HEK293T (cell line): ENCODE data around the gene HS1BP3.

Source experiments
- CTCF ChIA-PET: fragments of 350-600 bp; formaldehyde crosslinking; extraction: SDS; loops from one replicate; lab custom pipeline; 2021; ENCODE audit warnings: antibody characterized with exemption, inconsistent platforms; lab: Yijun Ruan, JAX
- POLR2A ChIA-PET: fragments of 350-600 bp; formaldehyde crosslinking; extraction: SDS; loops from one replicate; lab custom pipeline; 2020; ENCODE audit warnings: antibody characterized with exemption, inconsistent platforms; lab: Yijun Ruan, JAX
- DNase-seq: peaks from one replicate; pipeline ENCODE4 v3.0.0; 2012; ENCODE audit warnings: mixed read lengths; ENCODE audit errors: extremely low spot score
- ARNT ChIP-seq: fragments of 450-650 bp; IDR thresholded peaks from 2 replicates; pipeline ENCODE4 v1.6.1; 2017; ENCODE audit warnings: mild to moderate bottlenecking
- BHLHE40 ChIP-seq: fragments of 450-650 bp; IDR thresholded peaks from 2 replicates; pipeline ENCODE4 v1.6.1; 2016; ENCODE audit warnings: mild to moderate bottlenecking, moderate library complexity, borderline replicate concordance
- CTBP1 ChIP-seq: fragments of 450-650 bp; IDR thresholded peaks from 2 replicates; pipeline ENCODE4 v1.6.1; 2016; ENCODE audit warnings: borderline replicate concordance
- ELF4 ChIP-seq: fragments of 450-650 bp; IDR thresholded peaks from 2 replicates; pipeline ENCODE4 v1.6.1; 2017; ENCODE audit warnings: antibody characterized with exemption
- FOXA1 ChIP-seq: fragments of 450-650 bp; IDR thresholded peaks from 2 replicates; pipeline ENCODE4 v1.6.1; 2016; ENCODE audit warnings: mild to moderate bottlenecking
- FOXK2 ChIP-seq: fragments of 450-650 bp; IDR thresholded peaks from 2 replicates; pipeline ENCODE4 v1.6.1; 2016; ENCODE audit warnings: mild to moderate bottlenecking
- FOXM1 ChIP-seq: fragments of 450-650 bp; IDR thresholded peaks from 2 replicates; pipeline ENCODE4 v1.6.1; 2017; ENCODE audit warnings: mild to moderate bottlenecking, borderline replicate concordance
- HDGF ChIP-seq: fragments of 450-650 bp; IDR thresholded peaks from 2 replicates; pipeline ENCODE4 v1.6.1; 2017; ENCODE audit warnings: antibody characterized with exemption, borderline replicate concordance
- L3MBTL2 ChIP-seq: fragments of 450-650 bp; conservative IDR thresholded peaks from 2 replicates; pipeline ENCODE4 v1.6.1; 2016; ENCODE audit warnings: mild to moderate bottlenecking
- LEF1 ChIP-seq: fragments of 450-650 bp; IDR thresholded peaks from 2 replicates; pipeline ENCODE4 v1.6.1; 2017; ENCODE audit warnings: mild to moderate bottlenecking, borderline replicate concordance
- NFRKB ChIP-seq: fragments of 450-650 bp; IDR thresholded peaks from 2 replicates; pipeline ENCODE4 v1.6.1; 2016; ENCODE audit warnings: mild to moderate bottlenecking, moderate library complexity
- SP1 ChIP-seq: fragments of 450-650 bp; IDR thresholded peaks from 2 replicates; pipeline ENCODE4 v1.6.1; 2017
- SUZ12 ChIP-seq: fragments of 450-650 bp; IDR thresholded peaks from 2 replicates; pipeline ENCODE4 v1.6.1; 2016; ENCODE audit warnings: mild to moderate bottlenecking
- TARDBP ChIP-seq: fragments of 450-650 bp; IDR thresholded peaks from 2 replicates; pipeline ENCODE4 v1.6.1; 2016
- ZNF384 ChIP-seq: fragments of 450-650 bp; IDR thresholded peaks from 2 replicates; pipeline ENCODE4 v1.6.1; 2016
- TF ChIP-seq, protein P1 (sequence below): fragments of 450-650 bp; IDR thresholded peaks from 2 replicates; pipeline ENCODE4 v1.6.1; 2016

Gene HS1BP3

GRCh38 chr2:20666005-20666303 is 15.1 kb upstream of the HS1BP3 start:
- ChIA-PET CTCF (interaction anchor here (2.4 kb wide), 1 partner anchor 11 kb away, joined by 14 read pairs; no protein-coding TSS in a partner anchor), POLR2A (interaction anchor here (1.1 kb wide), 1 partner anchor 157 kb away, joined by 3 read pairs; the partner anchor contains the start of gene LDAH)
- TF ChIP-seq FOXM1, result no peak
- no peak for DNase-seq

- CTCF ChIA-PET, result interaction anchor here (2.2 to 2.4 kb wide), 2 partner anchors 11 to 12 kb away, joined by 7 to 14 read pairs; no protein-coding TSS in a partner anchor
- POLR2A ChIA-PET, result interaction anchor here (1.1 kb wide), 1 partner anchor 157 kb away, joined by 3 read pairs; the partner anchor contains the start of gene LDAH
- no peak for DNase-seq
- TF ChIP-seq LEF1, result no peak
- TF ChIP-seq L3MBTL2, result no peak
- TF ChIP-seq SUZ12, result no peak
- no peak for TF ChIP-seq ZNF384
- no peak for TF ChIP-seq FOXK2
- TF ChIP-seq HDGF, result no peak
- TF ChIP-seq CTBP1, result no peak
- TF ChIP-seq FOXM1, result no peak
These were observed 14.5 kb upstream of the HS1BP3 start for GRCh38 chr2:20665243-20666004.

- DNase-seq, result no peak
- ChIA-PET POLR2A (no interaction called here), CTCF (interaction anchor here (2.2 kb wide), 1 partner anchor 13 kb away, joined by 7 read pairs; no protein-coding TSS in a partner anchor)
- TF ChIP-seq FOXK2 (no peak), TARDBP (no peak), HDGF (no peak), NFRKB (no peak), SP1 (no peak), FOXA1 (no peak), LEF1 (no peak), BHLHE40 (no peak), CTBP1 (no peak), ZNF384 (no peak), ARNT (no peak), L3MBTL2 (no peak), FOXM1 (no peak), ELF4 (no peak), SUZ12 (no peak)
- TF ChIP-seq, protein P1, sequence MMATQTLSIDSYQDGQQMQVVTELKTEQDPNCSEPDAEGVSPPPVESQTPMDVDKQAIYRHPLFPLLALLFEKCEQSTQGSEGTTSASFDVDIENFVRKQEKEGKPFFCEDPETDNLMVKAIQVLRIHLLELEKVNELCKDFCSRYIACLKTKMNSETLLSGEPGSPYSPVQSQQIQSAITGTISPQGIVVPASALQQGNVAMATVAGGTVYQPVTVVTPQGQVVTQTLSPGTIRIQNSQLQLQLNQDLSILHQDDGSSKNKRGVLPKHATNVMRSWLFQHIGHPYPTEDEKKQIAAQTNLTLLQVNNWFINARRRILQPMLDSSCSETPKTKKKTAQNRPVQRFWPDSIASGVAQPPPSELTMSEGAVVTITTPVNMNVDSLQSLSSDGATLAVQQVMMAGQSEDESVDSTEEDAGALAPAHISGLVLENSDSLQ, result no peak
These were observed 13.7 kb upstream of the HS1BP3 start for GRCh38 chr2:20664431-20665242.

GRCh38 chr2:20664071-20664390 is 13.1 kb upstream of the HS1BP3 start:
- ChIA-PET POLR2A (interaction anchor here (1.0 kb wide), 1 partner anchor 159 kb away, joined by 4 read pairs; the partner anchor contains the start of gene LDAH), CTCF (interaction anchor here (2.2 to 3.5 kb wide), 2 partner anchors 14 to 299 kb away, joined by 7 to 32 read pairs; no protein-coding TSS in a partner anchor)
- TF ChIP-seq ARNT, result no peak
- no peak for TF ChIP-seq FOXA1
- TF ChIP-seq SP1, result no peak
- TF ChIP-seq FOXM1, result no peak
- no peak for TF ChIP-seq LEF1
- TF ChIP-seq FOXK2, result no peak
- TF ChIP-seq, protein P1, result no peak
- no peak for TF ChIP-seq TARDBP
- no peak for TF ChIP-seq ELF4
- TF ChIP-seq BHLHE40, result no peak
- TF ChIP-seq L3MBTL2, result no peak
- no peak for TF ChIP-seq ZNF384
- TF ChIP-seq HDGF, result no peak
- TF ChIP-seq SUZ12, result no peak
- TF ChIP-seq CTBP1, result no peak
- DNase-seq, result no peak

- TF ChIP-seq HDGF, result no peak
- ChIA-PET POLR2A (interaction anchor here (1.0 kb wide), 1 partner anchor 160 kb away, joined by 4 read pairs; the partner anchor contains the start of gene LDAH), CTCF (interaction anchor here (2.2 to 3.5 kb wide), 2 partner anchors 14 to 300 kb away, joined by 7 to 32 read pairs; no protein-coding TSS in a partner anchor)
- no peak for DNase-seq
These were observed 12.5 kb upstream of the HS1BP3 start for GRCh38 chr2:20663196-20664070.
